GM12891 (cell line): ENCODE results near the gene ST3GAL3.

Experiments
- DNase-seq: peaks from one replicate; pipeline ENCODE4 v3.0.0; 2011; ENCODE audit warnings: low spot score; ENCODE audit not compliant: insufficient read length
- FAIRE-seq: peaks from 2 replicates; lab custom pipeline; 2011; peaks lifted over from hg19 to GRCh38; lab: Jason Lieb, UNC
- PAX5 ChIP-seq: IDR thresholded peaks from 2 replicates; pipeline ENCODE4 v1.6.1; 2011; ENCODE audit warnings: low read length, moderate library complexity, mild to moderate bottlenecking; ENCODE audit not compliant: insufficient read depth, severe bottlenecking
- POLR2A ChIP-seq: IDR thresholded peaks from 2 replicates; pipeline ENCODE4 v1.6.1; 2011; ENCODE audit warnings: low read depth, low read length, control low read depth
- POLR2AphosphoS5 ChIP-seq: IDR thresholded peaks from 2 replicates; pipeline ENCODE4 v1.6.1; 2011; ENCODE audit warnings: low read depth, low read length, control low read depth
- POU2F2 ChIP-seq: IDR thresholded peaks from 2 replicates; pipeline ENCODE4 v1.6.1; 2011; ENCODE audit warnings: low read depth, mild to moderate bottlenecking, control low read depth, low read length, moderate library complexity
- SPI1 ChIP-seq: IDR thresholded peaks from 2 replicates; pipeline ENCODE4 v1.6.1; 2011; ENCODE audit warnings: low read depth, low read length, control low read depth
- TAF1 ChIP-seq: IDR thresholded peaks from 2 replicates; pipeline ENCODE4 v1.6.1; 2011; ENCODE audit warnings: low read depth, low read length, control low read depth

The ST3GAL3 gene

GRCh38 chr1:43797891-43798290 lies 90.6 kb downstream of the ST3GAL3 start:
- TF ChIP-seq PAX5, result no peak
- TF ChIP-seq SPI1, result no peak
- TF ChIP-seq POLR2AphosphoS5, result no peak
- TF ChIP-seq POLR2A, result no peak
- TF ChIP-seq POU2F2, result no peak
- TF ChIP-seq TAF1, result no peak
- no peak for FAIRE-seq

GRCh38 chr1:43799656-43800635 lies 92.6 kb downstream of the ST3GAL3 start:
- no peak for DNase-seq
- TF ChIP-seq POU2F2, result no peak
- TF ChIP-seq TAF1, result no peak
- no peak for TF ChIP-seq POLR2AphosphoS5
- TF ChIP-seq PAX5, result no peak
- TF ChIP-seq POLR2A, result no peak
- no peak for TF ChIP-seq SPI1
- FAIRE-seq, result peak; percentile 16

More at GRCh38 chr1:43797891-43798290, 90.6 kb downstream of the ST3GAL3 start:
- no peak for DNase-seq

GRCh38 chr1:43800771-43801170 lies 93.4 kb downstream of the ST3GAL3 start:
- FAIRE-seq (no peak), DNase-seq (no peak)
- TF ChIP-seq POU2F2 (no peak), POLR2AphosphoS5 (no peak), SPI1 (no peak), TAF1 (no peak), POLR2A (no peak), PAX5 (no peak)

GRCh38 chr1:43801203-43801602 lies 93.9 kb downstream of the ST3GAL3 start:
- DNase-seq (no peak), FAIRE-seq (peak; percentile 20)
- TF ChIP-seq POLR2AphosphoS5 (no peak), SPI1 (peak; percentile 64), TAF1 (no peak)

- TF ChIP-seq POLR2AphosphoS5 (no peak), SPI1 (no peak), PAX5 (no peak), TAF1 (no peak), POLR2A (no peak), POU2F2 (no peak)
- DNase-seq, result no peak
- FAIRE-seq, result no peak
Observed at GRCh38 chr1:43802356-43802980, 95.1 kb downstream of the ST3GAL3 start.

GRCh38 chr1:43803105-43803504 lies 95.8 kb downstream of the ST3GAL3 start:
- FAIRE-seq, result no peak
- DNase-seq, result no peak
- no peak for TF ChIP-seq PAX5
- no peak for TF ChIP-seq POLR2AphosphoS5
- no peak for TF ChIP-seq SPI1
- no peak for TF ChIP-seq TAF1
- no peak for TF ChIP-seq POU2F2
- no peak for TF ChIP-seq POLR2A

- DNase-seq, result no peak
- TF ChIP-seq SPI1, result no peak
- TF ChIP-seq POLR2AphosphoS5, result no peak
- TF ChIP-seq POLR2A, result no peak
- TF ChIP-seq POU2F2, result no peak
- FAIRE-seq, result no peak
Observed at GRCh38 chr1:43803646-43804045, 96.3 kb downstream of the ST3GAL3 start.

GRCh38 chr1:43804569-43804968 lies 97.2 kb downstream of the ST3GAL3 start:
- FAIRE-seq, result no peak
- TF ChIP-seq POLR2AphosphoS5 (no peak), PAX5 (no peak), POU2F2 (no peak), TAF1 (no peak), POLR2A (no peak), SPI1 (no peak)
- DNase-seq, result no peak

GRCh38 chr1:43805340-43805739 lies 98.0 kb downstream of the ST3GAL3 start:
- DNase-seq, result no peak
- FAIRE-seq, result no peak
- TF ChIP-seq POLR2A (no peak), SPI1 (no peak), POLR2AphosphoS5 (no peak), PAX5 (no peak), POU2F2 (no peak), TAF1 (no peak)
